ENCODE data around the gene APOA4. TPM values are rescaled to one million over a fixed set of nuclear protein-coding genes. Genes with fewer than 3 reads are reported as not detected.

APOA4 gene
- total and polyA plus RNA-seq, 2 of the 13 experiments (the other 11 are each of a cell fraction or from before 2014, with no cell fraction given), result 3.8 to 7.2 TPM

DNA sequence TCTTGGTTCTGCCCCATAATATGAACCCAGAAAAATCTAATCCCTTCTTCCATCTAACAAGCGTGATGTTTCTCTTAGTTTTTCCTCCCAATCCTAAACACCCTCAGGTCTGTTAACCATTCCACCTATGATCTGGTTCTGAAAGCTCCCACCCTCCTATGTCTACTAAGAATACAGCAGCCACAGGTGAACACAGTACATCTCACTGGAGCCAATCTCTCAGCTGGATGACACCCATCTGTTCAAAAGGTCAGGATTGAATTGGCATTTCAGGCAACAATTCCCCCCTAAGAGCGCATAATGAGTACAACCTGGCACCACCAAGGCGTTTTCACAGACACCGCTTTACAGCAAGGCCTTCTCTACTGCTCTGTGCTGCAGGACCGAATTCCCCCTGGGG is 33.3 kb upstream of the APOA4 start:
- intact Hi-C loops (cut with micrococcal nuclease; ENCODE audit: unreplicated experiment), result no loop called here
- BruUV-seq (replicated peaks), result no TSS peak
- no peak for FAIRE-seq

DNA sequence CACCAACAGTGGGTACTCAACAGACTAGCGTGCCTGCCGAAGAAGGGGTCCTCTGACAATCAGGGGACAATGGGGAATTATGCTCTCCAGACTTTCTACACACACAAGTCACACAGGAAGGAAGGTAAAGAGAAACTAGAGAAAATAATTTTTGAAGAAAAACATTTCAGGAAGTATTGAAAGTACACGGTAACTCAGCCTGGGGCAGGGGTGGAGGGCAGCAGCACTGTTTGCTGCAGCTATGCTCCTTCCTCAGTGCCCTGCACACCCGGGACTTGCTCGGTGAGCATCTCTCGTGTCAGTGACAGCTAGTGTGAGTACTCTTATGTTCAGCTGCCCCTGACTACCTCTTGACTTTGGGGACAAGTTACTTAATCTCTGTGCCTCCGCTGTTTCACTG is 32.3 kb upstream of the APOA4 start:
- FAIRE-seq (no peak), DNase-seq (ENCODE audit: low spot score) (no peak), ATAC-seq (no peak)
- H2AFZ ChIP-seq (ENCODE audit: low read length), result no peak overlapping the region
- peaks cover 6 to 38% of the 10 kb centered on the region in 2 experiments for H3K36me3 ChIP-seq (replicated peaks in 1 of 2; ENCODE audit: control insufficient read depth in 1 of 2, insufficient read depth in 2 of 2, low read length in 2 of 2)
- POLR2A ChIA-PET, result interaction anchor here (1.1 to 2.3 kb wide), 2 partner anchors 18 to 47 kb away, joined by 3 to 8 read pairs; partner anchors contain the start of gene APOA1
- no peak overlapping the region for H3K27ac ChIP-seq (ENCODE audit: extremely low read length, insufficient read depth, low read length)
- H3K4me2 ChIP-seq (ENCODE audit: low read depth, low read length), result no peak overlapping the region
- CTCF ChIA-PET (ENCODE audit: low intra/inter-chr PET ratio, low total read pairs), result no interaction called here
- WGBS (ENCODE audit: low lambda C conversion rate), result 96% methylated on average over 7 of the region's 7 CpGs
- intact Hi-C loops (cut with micrococcal nuclease; ENCODE audit: unreplicated experiment), result no loop called here
- in situ Hi-C loops (cut with HindIII; ENCODE audit: extremely low pct_ligation_motif_present, low pct_unique_long_range_greater_than_20kb), result no loop called here
- no peak overlapping the region for H3K4me3 ChIP-seq (replicated peaks in 1 of 3; ENCODE audit: insufficient read depth in 1 of 3, low read depth in 2 of 3, low read length in 3 of 3)
- TF ChIP-seq NFATC3 (CRISPR knock-in tag; IDR thresholded peaks at IDR 0.05) (no peak), TCF12 (IDR thresholded peaks at IDR 0.05) (no peak), TCF12 (CRISPR knock-in tag; IDR thresholded peaks at IDR 0.05) (no peak), MAX (IDR thresholded peaks at IDR 0.05) (no peak), WIZ (CRISPR knock-in tag; IDR thresholded peaks at IDR 0.05) (no peak), CHCHD3 (CRISPR knock-in tag; IDR thresholded peaks at IDR 0.05) (no peak), ZNF674 (CRISPR knock-in tag; IDR thresholded peaks at IDR 0.05; ENCODE audit: low read depth) (no peak)
- H3K79me2 ChIP-seq (ENCODE audit: insufficient read depth, low read length), result no peaks in the 10 kb centered on the region
- no peaks in the 10 kb centered on the region for H3K9me3 ChIP-seq (ENCODE audit: low read length)
- H3K9ac ChIP-seq (ENCODE audit: insufficient read depth, low read depth, low read length), result no peak overlapping the region
- no peaks in the 10 kb centered on the region for H3K27me3 ChIP-seq (ENCODE audit: control insufficient read depth in 1 of 2, insufficient read depth in 2 of 2, low read length in 2 of 2)
- no peaks in the 10 kb centered on the region for H3K4me1 ChIP-seq (ENCODE audit: insufficient read depth, low read length)
- BruUV-seq (replicated peaks), result no TSS peak
- no peaks in the 10 kb centered on the region for H4K20me1 ChIP-seq (ENCODE audit: insufficient read depth, low read length)

More for the DNA sequence above, 33.3 kb upstream of the APOA4 start:
- DNase-seq (ENCODE audit: low spot score) (no peak), ATAC-seq (no peak)
- Histone ChIP-seq H3K4me2 (ENCODE audit: low read depth, low read length) (no peak overlapping the region), H3K4me1 (ENCODE audit: insufficient read depth, low read length) (no peaks in the 10 kb centered on the region), H4K20me1 (ENCODE audit: insufficient read depth, low read length) (no peaks in the 10 kb centered on the region), H3K79me2 (ENCODE audit: insufficient read depth, low read length) (no peaks in the 10 kb centered on the region), H3K27me3 (ENCODE audit: control insufficient read depth in 1 of 2, insufficient read depth in 2 of 2, low read length in 2 of 2) (no peaks in the 10 kb centered on the region), H3K9me3 (ENCODE audit: low read length) (no peaks in the 10 kb centered on the region), H3K36me3 (replicated peaks in 1 of 2; ENCODE audit: control insufficient read depth in 1 of 2, insufficient read depth in 2 of 2, low read length in 2 of 2) (peaks cover 7 to 46% of the 10 kb centered on the region in 2 experiments), H3K4me3 (replicated peaks in 1 of 3; ENCODE audit: insufficient read depth in 1 of 3, low read depth in 2 of 3, low read length in 3 of 3) (no peak overlapping the region), H3K9ac (ENCODE audit: insufficient read depth, low read depth, low read length) (no peak overlapping the region), H2AFZ (ENCODE audit: low read length) (no peak overlapping the region), H3K27ac (ENCODE audit: extremely low read length, insufficient read depth, low read length) (no peak overlapping the region)
- ChIA-PET CTCF (ENCODE audit: low intra/inter-chr PET ratio, low total read pairs) (no interaction called here), POLR2A (interaction anchor here (1.3 kb wide), 1 partner anchor 20 kb away, joined by 4 read pairs; no protein-coding TSS in a partner anchor)
- in situ Hi-C loops (cut with HindIII; ENCODE audit: extremely low pct_ligation_motif_present, low pct_unique_long_range_greater_than_20kb), result no loop called here
- WGBS (ENCODE audit: low lambda C conversion rate), result 89% methylated on average over 5 of the region's 5 CpGs
- no peak for TF ChIP-seq ZNF740 (CRISPR knock-in tag; IDR thresholded peaks at IDR 0.05)
- no peak for TF ChIP-seq ZNF530 (CRISPR knock-in tag; IDR thresholded peaks at IDR 0.05; ENCODE audit: low read depth)
- no peak for TF ChIP-seq FOXK1 (CRISPR knock-in tag; IDR thresholded peaks at IDR 0.05; ENCODE audit: borderline replicate concordance, low read depth)
- TF ChIP-seq ZNF670 (CRISPR knock-in tag; IDR thresholded peaks at IDR 0.05; ENCODE audit: borderline replicate concordance), result no peak
- TF ChIP-seq, protein P1, sequence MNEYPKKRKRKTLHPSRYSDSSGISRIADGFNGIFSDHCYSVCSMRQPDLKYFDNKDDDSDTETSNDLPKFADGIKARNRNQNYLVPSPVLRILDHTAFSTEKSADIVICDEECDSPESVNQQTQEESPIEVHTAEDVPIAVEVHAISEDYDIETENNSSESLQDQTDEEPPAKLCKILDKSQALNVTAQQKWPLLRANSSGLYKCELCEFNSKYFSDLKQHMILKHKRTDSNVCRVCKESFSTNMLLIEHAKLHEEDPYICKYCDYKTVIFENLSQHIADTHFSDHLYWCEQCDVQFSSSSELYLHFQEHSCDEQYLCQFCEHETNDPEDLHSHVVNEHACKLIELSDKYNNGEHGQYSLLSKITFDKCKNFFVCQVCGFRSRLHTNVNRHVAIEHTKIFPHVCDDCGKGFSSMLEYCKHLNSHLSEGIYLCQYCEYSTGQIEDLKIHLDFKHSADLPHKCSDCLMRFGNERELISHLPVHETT (CRISPR knock-in tag; conservative IDR thresholded peaks at IDR 0.05), result no peak
- TF ChIP-seq CC2D1A (CRISPR knock-in tag; IDR thresholded peaks at IDR 0.05), result no peak

All from HepG2 (cell line).